Esophagus squamous epithelium (tissue), 5 donors: ENCODE data around the gene SLC26A9. TPM values are rescaled to one million over a fixed set of nuclear protein-coding genes. Genes with fewer than 3 reads are reported as not detected.

ENCODE experiments used
- DNase-seq: peaks from one replicate; lab custom pipeline; 2025; lab: John Stamatoyannopoulos, UW
- H3K27ac ChIP-seq, 4 donors: fragments of 200-600 bp; sonication (generic); one replicate each; pipeline ENCODE4 v1.5.1; 2016 to 2019; ENCODE audit warnings: mild to moderate bottlenecking in 1 of 4
- H3K27me3 ChIP-seq, 4 donors: fragments of 200-600 bp; sonication (generic); 1 replicate in 3 of 4; 2 replicates in 1 of 4; pipeline versions ENCODE4 v1.5.1 to v1.6.0; 2017 to 2021; ENCODE audit warnings: antibody characterized with exemption in 1 of 4
- H3K36me3 ChIP-seq, 3 donors: fragments of 200-600 bp; sonication (generic); one replicate each; pipeline ENCODE4 v1.5.1; 2016 to 2019
- H3K4me1 ChIP-seq, 3 donors: fragments of 200-600 bp; sonication (generic); one replicate each; pipeline ENCODE4 v1.5.1; 2017 to 2019
- H3K4me3 ChIP-seq, 4 donors: fragments of 200-600 bp; sonication (generic); 1 replicate in 3 of 4; 2 replicates in 1 of 4; pipeline ENCODE4 v1.5.1; 2016 to 2019; ENCODE audit warnings: mild to moderate bottlenecking in 2 of 4, moderate library complexity in 1 of 4
- H3K9me3 ChIP-seq, 3 donors: fragments of 200-600 bp; sonication (generic); one replicate each; pipeline ENCODE4 v1.5.1; 2016 to 2019
- POLR2A ChIP-seq, 4 donors: fragments of 450-650 bp; IDR thresholded peaks; one replicate each; pipeline ENCODE4 v1.6.1; 2017; ENCODE audit warnings: antibody characterized with exemption in 4 of 4, mild to moderate bottlenecking in 4 of 4, moderate library complexity in 3 of 4
- WGBS, 2 donors: methylation state at CpG; one replicate each; pipeline ENCODE4 v1.1.5; 2018; 5-methylcytosine and 5-hydroxymethylcytosine counted together
- intact Hi-C: fragments of 100-400 bp; cut with DNase I; formaldehyde crosslinking; loops from one replicate; pipeline ENCODE4 v1.15.0; 2022
- total RNA-seq, 4 donors: library from RNA; depleted of rRNA; stranded (reverse); fragments of >200 nt; gene quantifications; one replicate each; pipeline ENCODE4 v1.1.0, GENCODE V29; 2016
- TF ChIP-seq, protein P1 (sequence below), 6 experiments: fragments of 450-650 bp in 4 of 6; fragments of 200-600 bp in 2 of 6; sonication (generic) in 2 of 6; IDR thresholded peaks; one replicate each; pipeline ENCODE4 v1.5.1; 2016 to 2019; ENCODE audit warnings: antibody characterized with exemption in 6 of 6, mild to moderate bottlenecking in 4 of 6, moderate library complexity in 4 of 6
- donor health status: DM: yes; HTN: yes; CAD: no.

SLC26A9 gene
- total RNA-seq, 4 donors from 2014 or later: 0.19 to 22.8 (median 0.38) TPM

DNA sequence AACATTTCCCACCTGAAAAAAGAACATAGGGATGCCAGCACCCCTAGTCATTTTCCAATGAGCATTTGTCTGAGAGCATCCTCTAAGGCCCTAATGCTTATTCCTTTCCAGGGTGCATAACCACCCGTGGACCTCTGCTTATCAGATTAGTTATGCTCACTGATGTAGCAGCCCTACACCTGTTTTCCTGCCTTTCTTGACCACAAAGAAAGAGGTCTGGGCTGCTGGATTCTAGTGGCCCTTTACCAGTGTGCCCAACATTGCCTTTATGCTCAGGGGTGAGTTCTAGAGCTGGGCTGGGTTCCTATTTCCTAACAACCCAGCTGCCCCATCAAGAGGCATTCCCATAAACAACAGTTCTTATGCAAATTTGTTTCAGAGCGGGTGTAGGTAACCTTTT, 73.0 kb downstream of the SLC26A9 start:
- intact Hi-C loops: no loop called here
- Histone ChIP-seq H3K36me3 (no peaks in the 10 kb centered on the region), H3K27me3 (no peaks in the 10 kb centered on the region), H3K9me3 (peaks cover 0 to 5% (median 5%) of the 10 kb centered on the region in 3 donors), H3K27ac (no peak overlapping the region), H3K4me3 (no peak overlapping the region), H3K4me1 (no peaks in the 10 kb centered on the region)
- 65 to 88% methylated on average over 2 of the region's 2 CpGs for WGBS, 2 donors
- no peak for DNase-seq
- TF ChIP-seq POLR2A (IDR thresholded peaks at IDR 0.05): no peak
- TF ChIP-seq, protein P1, sequence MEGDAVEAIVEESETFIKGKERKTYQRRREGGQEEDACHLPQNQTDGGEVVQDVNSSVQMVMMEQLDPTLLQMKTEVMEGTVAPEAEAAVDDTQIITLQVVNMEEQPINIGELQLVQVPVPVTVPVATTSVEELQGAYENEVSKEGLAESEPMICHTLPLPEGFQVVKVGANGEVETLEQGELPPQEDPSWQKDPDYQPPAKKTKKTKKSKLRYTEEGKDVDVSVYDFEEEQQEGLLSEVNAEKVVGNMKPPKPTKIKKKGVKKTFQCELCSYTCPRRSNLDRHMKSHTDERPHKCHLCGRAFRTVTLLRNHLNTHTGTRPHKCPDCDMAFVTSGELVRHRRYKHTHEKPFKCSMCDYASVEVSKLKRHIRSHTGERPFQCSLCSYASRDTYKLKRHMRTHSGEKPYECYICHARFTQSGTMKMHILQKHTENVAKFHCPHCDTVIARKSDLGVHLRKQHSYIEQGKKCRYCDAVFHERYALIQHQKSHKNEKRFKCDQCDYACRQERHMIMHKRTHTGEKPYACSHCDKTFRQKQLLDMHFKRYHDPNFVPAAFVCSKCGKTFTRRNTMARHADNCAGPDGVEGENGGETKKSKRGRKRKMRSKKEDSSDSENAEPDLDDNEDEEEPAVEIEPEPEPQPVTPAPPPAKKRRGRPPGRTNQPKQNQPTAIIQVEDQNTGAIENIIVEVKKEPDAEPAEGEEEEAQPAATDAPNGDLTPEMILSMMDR (IDR thresholded peaks at IDR 0.05): no peak

Other genes starting within 250 kb of the SLC26A9 start
- 10 to 100 TPM; 32.4 to 73.4 (median 60.9) TPM for gene NUCKS1, start 193.3 kb downstream of the SLC26A9 start, total RNA-seq
- gene RAB29, start 168.0 kb downstream of the SLC26A9 start, total RNA-seq: 10 to 100 TPM in 1 of 4 donors, 1 to 10 TPM in 3; 3.0 to 19.3 (median 7.0) TPM
- 10 to 100 TPM in 2 of 4 donors, 1 to 10 TPM in 2; 5.2 to 14.1 (median 8.3) TPM for gene SLC41A1, start 130.3 kb downstream of the SLC26A9 start, total RNA-seq
- under 1 TPM in 1 of 4 donors, not detected in 3; 0.57 TPM for gene PM20D1, start 93.3 kb downstream of the SLC26A9 start, total RNA-seq
- 10 to 100 TPM; 15.8 to 24.2 (median 21.4) TPM for gene RAB7B, start 59.9 kb upstream of the SLC26A9 start, total RNA-seq
- gene CTSE, start 80.4 kb upstream of the SLC26A9 start, total RNA-seq: under 1 TPM in 3 of 4 donors, not detected in 1; 0.32 to 0.48 (median 0.38) TPM
- 10 to 100 TPM in 1 of 4 donors, 1 to 10 TPM in 1, under 1 TPM in 1, not detected in 1; 0.72 to 21.9 (median 4.5) TPM for gene RHEX, start 109.7 kb upstream of the SLC26A9 start, total RNA-seq
- gene AVPR1B, start 173.9 kb upstream of the SLC26A9 start, total RNA-seq: not detected